ENCODE results near the gene MAML3. TPM values are rescaled to one million over a fixed set of nuclear protein-coding genes. Genes with fewer than 3 reads are reported as not detected.
A peak's percentile ranks its signal among the peaks of the same experiment; 100 is the strongest.

MAML3 gene
- total and polyA plus RNA-seq, 9 donors: 11.1 to 23.8 (median 14.9) TPM

DNA sequence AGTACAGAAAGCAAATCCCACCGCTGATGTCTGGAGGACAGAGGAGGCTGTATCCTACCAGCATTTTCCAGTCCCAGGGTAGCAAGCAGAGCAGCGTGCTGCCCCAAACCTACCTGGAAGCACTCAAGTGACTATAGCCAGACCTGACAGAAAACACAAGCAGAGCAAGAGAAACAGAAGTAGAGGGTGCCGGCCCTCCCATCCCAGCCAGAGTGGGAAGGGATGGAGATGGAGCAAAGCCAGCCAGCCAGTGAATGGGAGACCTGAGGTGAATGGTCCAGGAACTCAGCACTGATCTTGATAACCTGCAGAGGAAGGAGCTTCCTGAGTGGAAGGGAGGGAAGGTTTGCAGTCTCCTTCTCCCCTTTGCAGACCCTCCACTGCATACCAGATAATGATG lies 185.2 kb downstream of the MAML3 start:
- no peaks in the 10 kb centered on the region for H3K36me3 ChIP-seq
- WGBS, 3 donors: 52 to 74% (median 61%) methylated on average over 3 of the region's 3 CpGs
- intact Hi-C loops (cut with DNase I): loop anchor here in 1 of 4 donors (10.0 kb wide), 1 partner anchor 64 kb away; no protein-coding TSS in a partner anchor
- TF ChIP-seq, protein P1, sequence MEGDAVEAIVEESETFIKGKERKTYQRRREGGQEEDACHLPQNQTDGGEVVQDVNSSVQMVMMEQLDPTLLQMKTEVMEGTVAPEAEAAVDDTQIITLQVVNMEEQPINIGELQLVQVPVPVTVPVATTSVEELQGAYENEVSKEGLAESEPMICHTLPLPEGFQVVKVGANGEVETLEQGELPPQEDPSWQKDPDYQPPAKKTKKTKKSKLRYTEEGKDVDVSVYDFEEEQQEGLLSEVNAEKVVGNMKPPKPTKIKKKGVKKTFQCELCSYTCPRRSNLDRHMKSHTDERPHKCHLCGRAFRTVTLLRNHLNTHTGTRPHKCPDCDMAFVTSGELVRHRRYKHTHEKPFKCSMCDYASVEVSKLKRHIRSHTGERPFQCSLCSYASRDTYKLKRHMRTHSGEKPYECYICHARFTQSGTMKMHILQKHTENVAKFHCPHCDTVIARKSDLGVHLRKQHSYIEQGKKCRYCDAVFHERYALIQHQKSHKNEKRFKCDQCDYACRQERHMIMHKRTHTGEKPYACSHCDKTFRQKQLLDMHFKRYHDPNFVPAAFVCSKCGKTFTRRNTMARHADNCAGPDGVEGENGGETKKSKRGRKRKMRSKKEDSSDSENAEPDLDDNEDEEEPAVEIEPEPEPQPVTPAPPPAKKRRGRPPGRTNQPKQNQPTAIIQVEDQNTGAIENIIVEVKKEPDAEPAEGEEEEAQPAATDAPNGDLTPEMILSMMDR (IDR thresholded peaks at IDR 0.05): no peak
- no peak for TF ChIP-seq EP300 (IDR thresholded peaks at IDR 0.05)
- H3K9me3 ChIP-seq: no peaks in the 10 kb centered on the region
- H3K27me3 ChIP-seq: no peaks in the 10 kb centered on the region
- DNase-seq: no peak
- H3K4me3 ChIP-seq: no peak overlapping the region
- peak overlapping the region in 1 of 2 donors; percentile 49 for H3K27ac ChIP-seq
- peaks cover 17% of the 10 kb centered on the region for H3K4me1 ChIP-seq (ENCODE audit: insufficient read depth)

DNA sequence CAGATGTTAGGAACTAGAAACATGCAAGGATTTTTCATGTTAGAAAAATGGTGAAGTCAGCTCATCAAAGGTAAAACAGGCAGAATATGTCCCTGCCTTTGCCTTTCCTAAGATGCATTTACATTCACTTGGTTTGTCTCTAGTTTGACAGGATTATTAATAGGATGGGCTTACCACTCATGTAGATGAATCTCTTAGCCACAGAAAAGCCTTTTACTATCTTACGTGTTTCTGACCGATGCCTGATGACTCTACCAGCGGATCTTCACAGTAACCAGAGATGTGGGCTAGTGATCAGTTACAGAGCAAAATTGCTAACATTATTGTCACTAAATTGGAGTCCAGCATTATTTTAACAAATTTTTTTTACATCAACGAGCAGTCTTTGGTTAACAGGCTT lies 187.6 kb downstream of the MAML3 start:
- H3K27ac ChIP-seq: peak overlapping the region in 1 of 2 donors; percentile 57
- intact Hi-C loops (cut with DNase I): loop anchor here in 1 of 4 donors (10.0 kb wide), 1 partner anchor 62 kb away; no protein-coding TSS in a partner anchor
- H3K4me1 ChIP-seq (ENCODE audit: insufficient read depth): peaks cover 21% of the 10 kb centered on the region
- WGBS, 3 donors: 87 to 88% (median 88%) methylated on average over 4 of the region's 4 CpGs
- no peaks in the 10 kb centered on the region for H3K9me3 ChIP-seq
- no peaks in the 10 kb centered on the region for H3K27me3 ChIP-seq
- H3K4me3 ChIP-seq: no peak overlapping the region
- DNase-seq: no peak
- no peaks in the 10 kb centered on the region for H3K36me3 ChIP-seq
- TF ChIP-seq POLR2A (IDR thresholded peaks at IDR 0.05) (no peak), EP300 (IDR thresholded peaks at IDR 0.05) (no peak)
- TF ChIP-seq, protein P1 (IDR thresholded peaks at IDR 0.05): no peak

DNA sequence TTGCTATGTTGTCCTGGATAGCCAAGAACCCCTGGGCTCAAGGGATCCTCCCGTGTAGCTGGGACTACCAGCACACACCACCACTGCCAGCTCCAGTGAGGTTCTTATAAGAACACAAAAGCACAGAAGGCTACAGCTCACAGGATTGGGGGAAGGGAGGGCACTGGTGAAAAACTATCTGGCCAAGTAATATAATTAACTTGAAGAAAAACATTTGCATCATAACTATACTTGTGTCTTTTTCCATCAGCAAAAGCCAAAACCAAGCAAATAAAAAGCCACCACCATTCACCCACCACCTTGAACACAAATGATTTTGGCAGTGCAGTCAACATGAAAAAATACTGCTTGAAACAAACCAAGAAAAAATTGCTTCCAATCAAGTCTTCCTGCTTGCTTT lies 188.2 kb downstream of the MAML3 start:
- no peak for DNase-seq
- Histone ChIP-seq H3K27me3 (no peaks in the 10 kb centered on the region), H3K27ac (peak overlapping the region in 1 of 2 donors; percentile 28), H3K4me3 (no peak overlapping the region), H3K4me1 (ENCODE audit: insufficient read depth) (peaks cover 20% of the 10 kb centered on the region), H3K36me3 (no peaks in the 10 kb centered on the region), H3K9me3 (no peaks in the 10 kb centered on the region)
- TF ChIP-seq POLR2A (IDR thresholded peaks at IDR 0.05) (no peak), EP300 (IDR thresholded peaks at IDR 0.05) (no peak)
- TF ChIP-seq, protein P1 (IDR thresholded peaks at IDR 0.05): no peak
- WGBS, 3 donors: 16 to 42% (median 24%) methylated on average over 1 of the region's 1 CpG
- intact Hi-C loops (cut with DNase I): loop anchor here in 1 of 4 donors (10.0 kb wide), 1 partner anchor 61 kb away; no protein-coding TSS in a partner anchor

DNA sequence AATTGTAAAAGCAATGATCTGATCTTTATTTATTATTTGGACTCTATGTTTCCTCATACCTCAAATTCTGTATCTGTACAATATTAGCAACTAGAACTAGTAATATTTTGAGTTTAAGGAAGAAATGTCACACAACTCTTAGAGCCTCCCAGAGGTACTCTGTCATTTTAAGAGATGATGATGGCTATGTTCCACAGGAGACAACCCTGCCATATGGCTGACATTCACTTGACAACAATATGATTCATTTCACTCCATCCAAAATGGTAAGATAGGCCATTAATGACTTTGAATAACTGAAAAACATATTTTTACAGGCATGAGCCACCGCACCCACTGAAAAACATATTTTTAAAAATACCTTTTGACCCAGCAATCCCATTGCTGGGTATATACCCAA lies 190.3 kb downstream of the MAML3 start:
- H3K9me3 ChIP-seq: no peaks in the 10 kb centered on the region
- no peaks in the 10 kb centered on the region for H3K36me3 ChIP-seq
- H3K4me1 ChIP-seq (ENCODE audit: insufficient read depth): peaks cover 16% of the 10 kb centered on the region
- TF ChIP-seq POLR2A (IDR thresholded peaks at IDR 0.05) (no peak), EP300 (IDR thresholded peaks at IDR 0.05) (no peak)
- no peak for DNase-seq
- no peak overlapping the region for H3K4me3 ChIP-seq
- no peaks in the 10 kb centered on the region for H3K27me3 ChIP-seq
- WGBS, 3 donors: 94 to 100% (median 98%) methylated on average over 1 of the region's 1 CpG
- intact Hi-C loops (cut with DNase I): loop anchor here in 1 of 4 donors (10.0 kb wide), 1 partner anchor 59 kb away; no protein-coding TSS in a partner anchor
- no peak overlapping the region for H3K27ac ChIP-seq

DNA sequence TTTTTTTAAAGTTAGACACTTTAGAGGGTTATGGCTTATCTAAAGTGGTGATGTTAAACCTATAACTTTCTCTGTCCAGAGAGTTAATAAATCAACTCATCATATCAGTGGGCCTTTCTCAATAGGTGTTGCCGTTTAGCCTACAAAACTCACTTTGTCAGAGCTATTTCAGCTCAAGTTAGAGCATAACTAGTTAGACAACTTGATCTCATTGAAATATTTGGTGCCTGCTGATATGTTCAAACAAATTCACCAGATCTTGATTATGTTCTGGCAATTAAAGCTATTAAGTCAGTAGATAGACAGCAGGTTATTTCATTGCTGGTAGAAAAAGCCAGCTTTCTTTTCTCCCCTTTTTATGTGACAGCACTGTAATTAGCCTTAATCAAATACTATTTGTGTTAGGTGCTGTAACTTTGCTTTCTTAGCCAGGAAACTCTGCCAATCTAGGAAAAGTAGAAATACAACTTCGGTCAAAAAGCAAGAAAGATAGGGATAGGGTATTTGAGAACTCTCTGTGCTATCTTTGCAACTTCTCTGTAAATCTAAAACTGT lies 191.8 kb downstream of the MAML3 start:
- H3K36me3 ChIP-seq: no peaks in the 10 kb centered on the region
- peaks cover 12% of the 10 kb centered on the region for H3K4me1 ChIP-seq (ENCODE audit: insufficient read depth)
- no peaks in the 10 kb centered on the region for H3K27me3 ChIP-seq
- no peak overlapping the region for H3K27ac ChIP-seq
- DNase-seq: no peak
- WGBS, 3 donors: 23 to 32% (median 30%) methylated on average over 2 of the region's 2 CpGs
- intact Hi-C loops (cut with DNase I): loop anchor here in 1 of 4 donors (10.0 kb wide), 1 partner anchor 57 kb away; no protein-coding TSS in a partner anchor
- no peak overlapping the region for H3K4me3 ChIP-seq
- H3K9me3 ChIP-seq: no peaks in the 10 kb centered on the region
- TF ChIP-seq, protein P1 (IDR thresholded peaks at IDR 0.05): no peak
- no peak for TF ChIP-seq POLR2A (IDR thresholded peaks at IDR 0.05)
- TF ChIP-seq EP300 (IDR thresholded peaks at IDR 0.05): no peak
